Omental fat pad (tissue), 4 donors: ENCODE data around the gene KBTBD2. TPM values are rescaled to one million over a fixed set of nuclear protein-coding genes. Genes with fewer than 3 reads are reported as not detected.
"Not testable (repeated sequence)": the region's sequence is repeated elsewhere in the genome, so short reads cannot be mapped to it uniquely, and the experiment has no call there.

Experiments used
- ATAC-seq: fragments of 150-250 bp; one replicate; pipeline ENCODE4 v1.9.1; 2016; ENCODE audit warnings: mild to moderate bottlenecking, moderate library complexity; ENCODE audit not compliant: low FRiP score
- DNase-seq: peaks from one replicate; pipeline ENCODE4 v3.0.0-alpha.2; 2019; ENCODE audit warnings: low spot score
- total RNA-seq, 4 donors: library from RNA; depleted of rRNA; stranded (reverse); fragments of >200 nt; gene quantifications; one replicate each; pipeline ENCODE4 v1.1.0, GENCODE V29; 2016
- TF ChIP-seq, protein P1 (sequence below), 3 donors: fragments of 450-650 bp; IDR thresholded peaks; one replicate each; pipeline ENCODE4 v1.5.1; 2016 to 2017; ENCODE audit warnings: antibody characterized with exemption in 3 of 3, mild to moderate bottlenecking in 3 of 3, moderate library complexity in 2 of 3

KBTBD2 gene
- total RNA-seq, 4 donors from 2014 or later = 39.0 to 56.4 (median 50.4) TPM

DNA sequence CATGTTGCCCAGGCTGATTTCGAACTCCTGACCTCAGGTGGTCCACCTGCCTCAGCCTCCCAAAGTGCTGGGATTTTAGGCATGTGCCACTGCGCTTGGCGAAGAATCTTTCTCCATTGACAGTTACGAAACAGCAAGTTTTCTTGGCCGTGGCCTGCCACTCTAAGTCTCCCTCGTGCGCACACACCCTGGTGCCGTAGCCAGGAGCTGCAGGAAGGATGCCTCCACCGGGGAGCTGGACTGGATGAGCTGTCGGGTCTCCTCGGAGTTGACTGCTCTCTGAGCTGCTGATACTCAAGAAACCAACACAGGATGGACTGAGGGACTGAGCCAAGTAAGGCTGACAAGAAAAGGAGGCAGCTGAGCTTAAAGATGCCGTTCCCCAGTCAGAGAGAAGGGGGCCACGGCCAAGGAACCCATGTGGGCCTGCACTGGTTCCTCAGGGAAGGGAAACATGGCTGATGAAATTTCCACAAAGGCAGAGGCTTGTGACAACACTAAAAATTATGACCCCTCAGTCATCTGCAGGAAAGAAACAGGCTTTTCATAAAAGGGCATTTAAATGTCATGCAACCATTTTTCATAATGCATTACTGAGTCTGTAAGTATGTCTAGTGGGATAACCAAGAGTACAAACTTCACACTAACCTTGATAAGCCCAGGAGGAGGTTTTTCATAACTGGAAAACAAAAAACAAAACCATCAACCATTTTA lies 38.0 kb upstream of the KBTBD2 start:
- ATAC-seq (no peak), DNase-seq (no peak)
- TF ChIP-seq, protein P1, sequence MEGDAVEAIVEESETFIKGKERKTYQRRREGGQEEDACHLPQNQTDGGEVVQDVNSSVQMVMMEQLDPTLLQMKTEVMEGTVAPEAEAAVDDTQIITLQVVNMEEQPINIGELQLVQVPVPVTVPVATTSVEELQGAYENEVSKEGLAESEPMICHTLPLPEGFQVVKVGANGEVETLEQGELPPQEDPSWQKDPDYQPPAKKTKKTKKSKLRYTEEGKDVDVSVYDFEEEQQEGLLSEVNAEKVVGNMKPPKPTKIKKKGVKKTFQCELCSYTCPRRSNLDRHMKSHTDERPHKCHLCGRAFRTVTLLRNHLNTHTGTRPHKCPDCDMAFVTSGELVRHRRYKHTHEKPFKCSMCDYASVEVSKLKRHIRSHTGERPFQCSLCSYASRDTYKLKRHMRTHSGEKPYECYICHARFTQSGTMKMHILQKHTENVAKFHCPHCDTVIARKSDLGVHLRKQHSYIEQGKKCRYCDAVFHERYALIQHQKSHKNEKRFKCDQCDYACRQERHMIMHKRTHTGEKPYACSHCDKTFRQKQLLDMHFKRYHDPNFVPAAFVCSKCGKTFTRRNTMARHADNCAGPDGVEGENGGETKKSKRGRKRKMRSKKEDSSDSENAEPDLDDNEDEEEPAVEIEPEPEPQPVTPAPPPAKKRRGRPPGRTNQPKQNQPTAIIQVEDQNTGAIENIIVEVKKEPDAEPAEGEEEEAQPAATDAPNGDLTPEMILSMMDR (IDR thresholded peaks at IDR 0.05) = no peak

DNA sequence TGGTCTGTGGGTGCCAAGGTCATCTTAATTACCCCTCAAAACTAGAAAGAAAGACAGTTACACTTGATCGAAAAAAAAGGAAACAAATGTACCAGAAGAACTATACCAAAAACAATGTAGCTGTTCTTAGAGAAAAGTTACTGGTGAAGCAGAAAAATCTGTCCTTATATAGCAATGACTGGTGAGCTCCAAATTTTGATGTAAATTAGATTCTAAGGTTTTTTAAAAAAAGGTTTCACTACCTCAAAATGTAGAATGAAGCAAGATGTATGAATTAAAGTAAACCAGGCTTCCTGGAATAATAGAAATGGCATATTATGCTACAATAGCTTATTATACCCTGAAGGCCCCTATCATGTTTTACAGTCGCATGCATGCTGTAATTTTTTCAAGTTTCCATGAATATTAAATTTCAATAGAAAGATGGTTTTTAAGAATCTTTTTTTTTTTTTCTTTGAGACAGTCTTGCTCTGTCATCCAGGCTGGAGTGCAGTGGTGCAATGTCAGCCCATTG lies 37.3 kb upstream of the KBTBD2 start:
- TF ChIP-seq, protein P1 (IDR thresholded peaks at IDR 0.05) = no peak
- DNase-seq = no peak
- ATAC-seq = no peak

DNA sequence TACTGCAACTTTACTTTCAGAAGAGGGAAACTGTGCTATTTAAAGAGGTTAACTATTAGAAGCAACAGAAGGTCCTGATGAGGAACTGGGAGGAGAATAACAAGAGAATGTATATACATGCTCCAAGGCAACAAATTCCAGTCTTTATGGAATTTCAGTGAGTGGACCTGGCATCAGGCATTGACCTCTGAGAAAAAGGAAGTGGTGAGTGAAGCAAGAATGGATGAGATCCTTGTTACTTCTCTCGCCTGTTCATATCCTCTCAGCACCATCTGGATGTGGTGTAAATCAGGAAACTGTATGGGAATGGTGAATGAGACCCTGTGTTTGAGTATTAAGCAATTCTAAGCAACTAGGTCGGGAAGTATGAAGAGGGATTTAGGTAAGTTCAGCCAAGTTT lies 30.3 kb upstream of the KBTBD2 start:
- no peak for ATAC-seq
- no peak for DNase-seq
- TF ChIP-seq, protein P1 (IDR thresholded peaks at IDR 0.05) = no peak

DNA sequence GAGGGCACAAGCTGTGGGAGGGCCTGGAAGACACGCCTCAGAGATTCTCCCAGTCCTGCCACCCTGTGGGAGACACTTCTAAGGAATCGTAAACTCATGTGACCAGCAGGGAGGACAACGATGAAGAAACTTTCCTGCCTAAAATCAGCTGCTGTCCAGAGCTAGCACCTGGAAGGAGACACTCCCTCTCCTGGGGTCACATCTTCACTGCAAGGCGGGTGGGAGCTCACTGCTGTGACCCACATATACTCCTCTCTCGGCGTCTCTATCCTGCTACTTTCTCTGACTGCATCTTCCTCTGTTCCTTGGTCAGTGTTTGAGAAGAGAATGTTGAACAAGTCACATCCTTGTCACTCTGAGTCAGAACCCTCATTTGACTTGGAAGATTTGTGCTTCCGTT lies 25.4 kb upstream of the KBTBD2 start:
- ATAC-seq, DNase-seq: not testable (repeated sequence)

DNA sequence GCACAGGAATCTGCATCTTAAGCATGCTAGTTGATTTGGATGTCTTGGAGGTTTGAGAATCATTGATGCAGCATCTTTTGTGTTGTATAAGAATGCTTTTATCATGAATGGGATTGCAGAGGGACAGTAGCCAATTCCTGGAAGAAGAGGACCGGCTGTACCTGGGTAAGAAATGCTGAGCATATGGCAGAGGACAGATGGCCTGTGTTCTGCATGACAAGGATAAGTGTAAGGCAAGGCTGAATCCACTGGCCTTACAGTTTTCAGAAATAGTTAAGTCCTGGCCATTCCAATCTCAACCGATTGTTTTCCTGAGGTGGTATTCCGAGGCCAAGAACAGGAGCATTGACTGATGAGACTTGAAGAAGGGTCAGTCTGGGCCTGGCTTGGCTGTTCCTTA lies 24.4 kb upstream of the KBTBD2 start:
- TF ChIP-seq, protein P1 (IDR thresholded peaks at IDR 0.05) = no peak
- ATAC-seq (no peak), DNase-seq (no peak)

DNA sequence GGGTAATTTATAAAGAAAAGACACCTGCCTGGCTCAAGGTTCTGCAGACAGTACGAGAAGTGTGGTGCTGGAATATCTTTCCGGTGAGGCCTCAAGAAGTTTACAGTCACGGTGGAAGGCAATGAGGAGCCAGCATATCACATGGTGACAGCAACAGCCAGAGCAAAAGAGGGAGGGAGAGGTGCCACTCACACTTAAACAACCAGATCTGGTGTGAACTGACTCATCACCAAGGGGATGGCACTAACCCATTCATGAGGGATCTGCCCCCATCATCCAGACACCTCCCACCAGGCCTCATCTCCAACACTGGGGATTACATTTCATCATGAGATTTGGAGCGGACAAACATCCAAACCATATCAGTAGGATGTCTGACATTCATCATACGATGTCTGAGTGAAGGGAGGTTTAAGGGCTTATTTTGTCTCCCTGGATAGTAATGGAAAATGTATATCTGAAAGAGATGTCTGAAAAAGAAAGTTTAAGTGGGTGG lies 23.5 kb upstream of the KBTBD2 start:
- no peak for ATAC-seq
- TF ChIP-seq, protein P1 (IDR thresholded peaks at IDR 0.05) = no peak
- DNase-seq = no peak

DNA sequence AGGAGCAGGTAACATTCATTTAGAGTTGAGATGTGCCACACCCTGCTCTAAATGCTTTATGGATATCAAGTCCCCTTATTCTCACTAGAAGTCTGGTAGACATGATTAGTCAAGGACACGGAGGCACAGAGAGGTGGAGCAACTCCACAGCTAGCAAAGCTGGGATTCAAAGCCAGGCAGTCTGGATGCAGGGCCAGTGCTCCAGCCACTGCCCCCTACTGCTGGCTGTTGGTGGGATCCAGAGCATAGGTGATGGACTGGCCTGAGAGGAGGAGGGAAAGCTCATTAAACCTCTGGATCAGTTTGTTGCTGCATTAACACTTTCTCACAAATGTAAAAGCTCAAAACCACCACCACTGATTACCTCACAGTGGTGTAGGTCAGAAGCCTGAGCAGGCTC lies 22.6 kb upstream of the KBTBD2 start:
- TF ChIP-seq, protein P1 (IDR thresholded peaks at IDR 0.05) = no peak
- ATAC-seq = no peak
- DNase-seq = no peak
